Bronchial epithelial cell (primary cell): ENCODE data around the gene IGSF9B. TPM values are rescaled to one million over a fixed set of nuclear protein-coding genes. Genes with fewer than 3 reads are reported as not detected.

ENCODE experiments used
- DNase-seq: peaks from one replicate; pipeline ENCODE4 v3.0.0-alpha.2; 2010; ENCODE audit warnings: low read depth
- FAIRE-seq: peaks from 2 replicates; lab custom pipeline; 2011; peaks lifted over from hg19 to GRCh38; lab: Jason Lieb, UNC
- H3K27me3 ChIP-seq: 2 replicates; pipeline ENCODE4 v1.5.1; 2011; ENCODE audit warnings: low read length; ENCODE audit not compliant: control insufficient read depth, insufficient read depth
- H3K36me3 ChIP-seq: 2 replicates; pipeline ENCODE4 v1.5.1; 2011; ENCODE audit warnings: low read length; ENCODE audit not compliant: control insufficient read depth, insufficient read depth
- H3K4me3 ChIP-seq: 2 replicates; pipeline ENCODE4 v1.5.1; 2011; ENCODE audit warnings: mild to moderate bottlenecking, low read depth, low read length, control low read depth
- CTCF ChIP-seq: IDR thresholded peaks from 2 replicates; pipeline ENCODE4 v1.5.1; 2011; ENCODE audit warnings: mild to moderate bottlenecking, moderate library complexity, low read length, control low read depth, inconsistent platforms; ENCODE audit not compliant: insufficient read depth, severe bottlenecking
- total RNA-seq: library from RNA; depleted of rRNA; stranded (reverse); fragments of >200 nt; gene quantifications from 2 replicates; pipeline ENCODE4 v1.2.1, GENCODE V29; 2014

The IGSF9B gene
- total RNA-seq, 1 donor from 2014 or later, result under 0.01 TPM

DNA sequence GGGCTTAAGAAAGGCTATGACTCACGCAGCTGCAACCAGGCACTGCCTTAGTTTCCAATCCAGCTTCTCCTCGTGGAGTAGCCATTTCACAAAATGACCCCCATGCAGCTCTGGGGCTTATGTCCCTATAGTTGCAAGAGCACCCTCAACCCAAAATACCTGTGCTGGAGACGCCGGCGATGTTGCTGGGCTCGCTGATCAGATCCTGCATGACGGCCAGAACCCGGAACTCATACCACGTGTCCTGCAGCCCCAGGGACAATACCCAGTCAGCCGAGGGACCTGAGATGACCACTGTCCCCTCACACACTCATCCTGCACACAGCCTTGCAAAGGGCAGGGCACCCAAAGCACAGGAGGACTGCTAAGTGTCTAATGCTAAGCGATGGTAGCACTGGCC is 32.1 kb downstream of the IGSF9B start:
- no peak overlapping the region for H3K4me3 ChIP-seq
- TF ChIP-seq CTCF, result no peak
- DNase-seq (no peak), FAIRE-seq (no peak)
- no peaks in the 10 kb centered on the region for H3K27me3 ChIP-seq
- no peaks in the 10 kb centered on the region for H3K36me3 ChIP-seq

GRCh38 chr11:133922078-133922870 is 34.5 kb downstream of the IGSF9B start:
- no peak for TF ChIP-seq CTCF
- Histone ChIP-seq H3K27me3 (no peaks in the 10 kb centered on the region), H3K36me3 (no peaks in the 10 kb centered on the region), H3K4me3 (no peak overlapping the region)
- DNase-seq (no peak), FAIRE-seq (no peak)

GRCh38 chr11:133921513-133921912 is 35.3 kb downstream of the IGSF9B start:
- FAIRE-seq, result no peak
- H3K27me3 ChIP-seq, result no peaks in the 10 kb centered on the region
- H3K36me3 ChIP-seq, result no peaks in the 10 kb centered on the region
- no peak for DNase-seq
- H3K4me3 ChIP-seq, result no peak overlapping the region
- TF ChIP-seq CTCF, result no peak

DNA sequence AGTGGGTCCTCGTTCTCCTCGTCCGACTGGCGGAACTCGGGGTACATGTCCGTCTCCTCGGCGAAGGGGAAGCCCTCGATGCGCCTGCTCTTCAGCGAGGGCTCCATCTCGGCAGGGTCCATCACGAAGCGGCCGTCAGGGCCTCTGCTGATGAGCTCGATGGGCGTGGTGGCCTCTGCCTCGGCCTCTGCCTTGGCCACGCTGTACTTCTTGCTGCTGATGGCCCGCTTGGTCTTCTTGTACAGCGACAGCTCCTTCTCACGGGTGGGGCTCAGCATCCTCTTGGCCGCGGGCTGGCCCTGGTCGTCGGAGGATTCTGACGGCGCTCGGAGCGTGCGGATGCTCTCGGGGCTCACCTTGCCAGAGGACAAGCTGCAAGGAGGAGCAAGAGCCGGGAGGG is 35.7 kb downstream of the IGSF9B start:
- no peaks in the 10 kb centered on the region for H3K27me3 ChIP-seq

DNA sequence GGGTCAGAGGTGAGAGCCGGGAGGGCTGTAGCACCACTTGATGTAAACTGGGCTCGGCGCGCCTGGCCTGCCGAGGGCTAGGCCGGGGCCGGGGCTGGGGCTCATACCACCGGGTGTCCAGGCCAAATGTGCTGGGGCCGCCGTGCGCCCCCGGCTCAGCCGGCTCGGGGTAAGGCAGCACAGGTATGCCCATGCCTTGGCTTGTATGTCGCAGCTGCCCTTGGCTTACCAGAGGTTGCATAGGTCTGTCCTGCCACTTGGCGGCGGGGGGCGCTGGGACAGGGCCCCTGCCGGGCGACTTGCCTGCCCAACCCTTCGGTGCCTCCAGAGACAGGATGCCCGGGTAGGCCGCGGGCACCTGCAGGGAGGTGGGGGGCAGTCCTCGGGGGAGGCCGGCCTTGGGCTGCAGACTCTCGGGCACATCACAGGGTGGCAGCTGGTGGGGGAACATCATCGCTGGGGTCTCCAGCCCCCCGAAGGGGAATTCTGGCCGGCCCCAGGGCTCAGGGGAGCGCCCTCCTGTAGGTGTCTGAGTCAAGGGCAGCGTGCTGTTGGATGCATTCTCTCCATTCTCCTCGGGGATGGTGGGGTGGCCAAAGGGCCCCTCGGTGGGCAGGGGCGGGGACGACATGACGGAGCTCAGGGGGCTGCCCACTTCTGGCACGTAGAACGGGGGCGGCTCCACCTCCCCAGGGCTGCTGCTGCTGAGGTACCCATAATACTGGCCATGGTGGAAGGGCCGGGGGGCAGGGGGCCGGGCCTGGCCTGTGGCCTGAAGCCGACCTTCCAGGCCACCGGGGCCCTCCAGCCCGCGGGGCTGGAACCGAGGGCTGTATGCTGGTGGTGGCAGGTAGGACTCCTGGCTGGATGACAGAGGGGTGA is 36.4 kb downstream of the IGSF9B start:
- Histone ChIP-seq H3K36me3 (no peaks in the 10 kb centered on the region), H3K4me3 (no peak overlapping the region), H3K27me3 (no peaks in the 10 kb centered on the region)
- no peak for TF ChIP-seq CTCF
- no peak for FAIRE-seq
- DNase-seq, result no peak

More for the DNA sequence above, 35.7 kb downstream of the IGSF9B start:
- no peak for FAIRE-seq
- no peak for TF ChIP-seq CTCF
- no peak for DNase-seq
- Histone ChIP-seq H3K4me3 (no peak overlapping the region), H3K36me3 (no peaks in the 10 kb centered on the region)
